ENCODE results near the gene ABCC8.

DNA sequence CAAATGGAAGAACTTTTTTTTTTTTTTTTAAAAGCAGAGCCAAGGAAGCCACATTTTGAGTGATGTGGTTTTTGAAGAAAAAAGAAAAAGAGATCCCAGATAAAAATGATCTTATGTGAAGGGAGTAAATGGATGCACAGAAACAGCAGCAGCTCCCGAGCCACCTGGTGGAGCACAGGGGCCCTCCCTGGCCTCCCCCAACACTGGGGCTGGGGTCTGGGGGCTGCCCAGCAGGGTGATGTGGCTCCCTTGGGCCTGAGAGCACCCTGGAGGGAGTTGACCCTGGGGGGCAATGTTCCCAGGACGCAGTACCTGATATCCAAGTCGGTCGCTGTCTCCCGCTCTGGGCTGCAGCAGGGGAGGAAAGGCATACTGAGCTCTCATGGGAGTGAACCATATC is 61.7 kb downstream of the ABCC8 start:
- TF ChIP-seq EZH2 (IDR thresholded peaks at IDR 0.05): no peak
- TF ChIP-seq POLR2AphosphoS5 (IDR thresholded peaks at IDR 0.05; ENCODE audit: borderline replicate concordance, low read depth, low read length): no peak
- TF ChIP-seq FOXP2 (optimal IDR thresholded peaks at IDR 0.05; ENCODE audit: control extremely low read depth, extremely low read length, insufficient read depth): no peak

All from SK-N-MC (cell line).